HTR-8/SVneo (cell line): ENCODE data around the gene KCNRG.

ENCODE experiments used
- DNase-seq: peaks from one replicate; pipeline ENCODE4 v3.0.0; 2011; ENCODE audit warnings: low spot score, mixed read lengths; ENCODE audit not compliant: insufficient read length
- FAIRE-seq: peaks from 2 replicates; lab custom pipeline; 2011; peaks lifted over from hg19 to GRCh38; lab: Jason Lieb, UNC

KCNRG gene

GRCh38 chr13:50070186-50070585, 54.9 kb downstream of the KCNRG start:
- no peak for DNase-seq
- FAIRE-seq, result no peak
